GM23248 (cell line): ENCODE measurements around the gene TMEM271. TPM values are rescaled to one million over a fixed set of nuclear protein-coding genes. Genes with fewer than 3 reads are reported as not detected.

Experiments
- DNase-seq: peaks from one replicate; pipeline ENCODE4 v3.0.0-alpha.2; 2015
- H2AFZ ChIP-seq: fragments of 200-600 bp; sonication (generic); 2 replicates; pipeline ENCODE4 v1.6.1; 2016; ENCODE audit warnings: antibody characterized with exemption
- H3F3A ChIP-seq: fragments of 200-600 bp; sonication (generic); 2 replicates; pipeline ENCODE4 v1.6.1; 2016; ENCODE audit warnings: mild to moderate bottlenecking, antibody characterized with exemption, mixed run types; ENCODE audit not compliant: insufficient read depth
- H3K27ac ChIP-seq: fragments of 200-600 bp; sonication (generic); 2 replicates; pipeline ENCODE4 v1.5.1; 2016; ENCODE audit warnings: mild to moderate bottlenecking
- H3K27me3 ChIP-seq: fragments of 200-600 bp; sonication (generic); replicated peaks from 2 replicates; pipeline ENCODE4 v1.6.1; 2016; ENCODE audit warnings: mild to moderate bottlenecking; ENCODE audit not compliant: insufficient read depth
- H3K36me3 ChIP-seq: fragments of 200-600 bp; sonication (generic); 2 replicates; pipeline ENCODE4 v1.6.1; 2016; ENCODE audit warnings: low read depth, mild to moderate bottlenecking
- H3K4me1 ChIP-seq: fragments of 200-600 bp; sonication (generic); 2 replicates; pipeline ENCODE4 v1.6.1; 2016; ENCODE audit warnings: mild to moderate bottlenecking; ENCODE audit not compliant: insufficient read depth
- H3K4me2 ChIP-seq: fragments of 200-600 bp; sonication (generic); one replicate; pipeline ENCODE4 v1.6.1; 2016; ENCODE audit warnings: mild to moderate bottlenecking; ENCODE audit not compliant: unreplicated experiment
- H3K4me3 ChIP-seq: fragments of 200-600 bp; sonication (generic); 2 replicates; pipeline ENCODE4 v1.5.1; 2016; ENCODE audit warnings: mild to moderate bottlenecking
- H3K79me2 ChIP-seq: fragments of 200-600 bp; sonication (generic); 2 replicates; pipeline ENCODE4 v1.6.1; 2016; ENCODE audit warnings: mild to moderate bottlenecking; ENCODE audit not compliant: insufficient read depth
- H3K9ac ChIP-seq: fragments of 200-600 bp; sonication (generic); 2 replicates; pipeline ENCODE4 v1.6.1; 2016; ENCODE audit warnings: mild to moderate bottlenecking
- H3K9me2 ChIP-seq: fragments of 200-600 bp; sonication (generic); 2 replicates; pipeline ENCODE4 v1.6.1; 2016; ENCODE audit warnings: mixed run types, mild to moderate bottlenecking, moderate library complexity; ENCODE audit not compliant: insufficient read depth
- H3K9me3 ChIP-seq: fragments of 200-600 bp; sonication (generic); one replicate; pipeline ENCODE4 v1.6.1; 2017; ENCODE audit warnings: low read depth
- H4K20me1 ChIP-seq: fragments of 200-600 bp; sonication (generic); 2 replicates; pipeline ENCODE4 v1.6.0; 2016; ENCODE audit not compliant: insufficient read depth
- EZH2 ChIP-seq: fragments of 200-600 bp; sonication (generic); IDR thresholded peaks from 2 replicates; pipeline ENCODE4 v1.6.1; 2018; ENCODE audit warnings: antibody characterized with exemption, mild to moderate bottlenecking; ENCODE audit not compliant: insufficient read depth, poor library complexity, severe bottlenecking
- EZH2phosphoT487 ChIP-seq: fragments of 200-600 bp; sonication (generic); IDR thresholded peaks from 2 replicates; pipeline ENCODE4 v1.6.1; 2018; ENCODE audit warnings: antibody characterized with exemption, moderate library complexity, mild to moderate bottlenecking, low read depth; ENCODE audit not compliant: insufficient read depth
- WGBS, 2 experiments: methylation state at CpG; one replicate each; pipeline ENCODE4 v1.1.6; 2015 to 2017; ENCODE audit warnings: low lambda C conversion rate in 2 of 2, low coverage in 1 of 2; ENCODE audit errors: missing lambda C conversion rate in 2 of 2; 5-methylcytosine and 5-hydroxymethylcytosine counted together
- in situ Hi-C: fragments of 300-500 bp; cut with MboI; formaldehyde crosslinking; loops from 2 replicates; pipeline ENCODE4 v1.15.0; 2020
- polyA plus RNA-seq: library from polyadenylated mRNA; unstranded; fragments of >200 nt; fragmentation: Nextera tagmentation; extraction: Ambion mirVana; gene quantifications from 2 replicates; pipeline ENCODE4 v1.2.1, GENCODE V29; 2016
- total RNA-seq: library from RNA; depleted of rRNA; stranded (reverse); fragments of >200 nt; shearing (Covaris generic); gene quantifications from 2 replicates; pipeline ENCODE4 v1.2.3, GENCODE V29; 2014

The TMEM271 gene
- total and polyA plus RNA-seq, 2 experiments from 2014 or later: not detected

DNA sequence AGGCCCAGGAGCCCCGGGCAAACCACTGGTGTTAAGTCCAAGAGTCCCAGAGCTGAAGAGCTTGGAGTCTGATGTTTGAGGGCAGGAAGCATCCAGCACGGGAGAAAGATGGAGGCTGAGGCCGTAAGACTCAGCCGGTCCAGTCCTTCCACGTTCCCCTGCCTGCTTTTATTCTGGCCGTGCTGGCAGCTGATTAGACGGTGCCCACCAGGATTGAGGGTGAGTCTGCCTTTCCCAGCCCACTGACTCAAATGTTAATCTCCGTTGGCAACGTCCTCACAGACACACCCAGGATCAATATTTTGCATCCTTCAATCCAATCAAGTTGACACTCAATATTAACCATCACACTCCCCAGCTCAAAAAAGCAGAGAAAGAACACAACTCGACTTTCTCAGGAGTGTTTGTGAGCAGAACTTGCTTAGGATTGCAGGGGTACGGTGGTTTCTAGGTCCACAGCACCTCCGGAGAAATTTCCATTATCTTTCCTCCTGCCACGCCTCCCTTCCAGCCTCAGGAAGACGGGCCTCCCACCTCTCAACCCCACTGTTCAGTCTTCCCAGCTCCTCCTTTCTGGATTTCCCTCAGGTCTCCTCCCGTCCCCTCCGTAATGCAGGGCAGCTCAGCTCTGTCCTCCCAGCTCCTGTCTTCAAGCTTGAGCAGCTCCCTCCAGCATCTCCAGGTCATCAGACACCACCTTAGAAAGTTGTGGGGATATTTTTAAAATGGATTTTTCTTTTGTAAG lies 13.3 kb upstream of the TMEM271 start:
- no peaks in the 10 kb centered on the region for H3K79me2 ChIP-seq
- TF ChIP-seq EZH2phosphoT487 (no peak), EZH2 (no peak)
- no peak overlapping the region for H3K4me2 ChIP-seq
- no peak overlapping the region for H3K4me3 ChIP-seq
- H2AFZ ChIP-seq: no peak overlapping the region
- 57 to 61% methylated on average over 16 of the region's 16 CpGs for WGBS, 2 experiments
- no peak overlapping the region for H3K27ac ChIP-seq
- no peaks in the 10 kb centered on the region for H4K20me1 ChIP-seq
- no peaks in the 10 kb centered on the region for H3F3A ChIP-seq
- no peaks in the 10 kb centered on the region for H3K36me3 ChIP-seq
- in situ Hi-C loops: no loop called here
- no peaks in the 10 kb centered on the region for H3K9me3 ChIP-seq
- H3K4me1 ChIP-seq: no peaks in the 10 kb centered on the region
- no peak overlapping the region for H3K9ac ChIP-seq
- no peak for DNase-seq
- no peaks in the 10 kb centered on the region for H3K9me2 ChIP-seq
- H3K27me3 ChIP-seq: no peaks in the 10 kb centered on the region

DNA sequence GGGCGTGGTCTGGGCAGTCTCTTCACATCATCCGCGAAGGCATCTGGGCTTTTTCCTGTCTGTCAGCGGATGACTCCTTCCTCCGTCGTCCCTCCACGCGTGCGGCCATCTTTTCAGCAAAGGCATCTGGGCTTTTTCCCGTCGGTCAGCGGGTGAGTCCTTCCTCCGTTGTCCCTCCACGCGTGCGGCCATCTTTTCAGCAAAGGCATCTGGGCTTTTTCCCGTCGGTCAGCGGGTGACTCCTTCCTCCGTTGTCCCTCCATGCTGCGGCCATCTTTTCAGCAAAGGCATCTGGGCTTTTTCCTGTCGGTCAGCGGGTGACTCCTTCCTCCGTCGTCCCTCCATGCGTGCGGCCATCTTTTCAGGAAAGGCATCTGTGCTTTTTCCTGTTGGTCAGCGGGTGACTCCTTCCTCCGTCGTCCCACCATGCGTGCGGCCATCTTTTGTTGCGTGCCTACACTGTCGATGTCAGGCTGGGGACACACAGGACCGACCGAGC lies 12.3 kb upstream of the TMEM271 start:
- WGBS, 2 experiments: 62 to 64% methylated on average over 15 to 36 of the region's 36 CpGs
- Histone ChIP-seq H3K9me2 (no peaks in the 10 kb centered on the region), H3K9ac (no peak overlapping the region), H3K27ac (no peak overlapping the region), H3K4me2 (no peak overlapping the region), H3K79me2 (no peaks in the 10 kb centered on the region), H4K20me1 (no peaks in the 10 kb centered on the region), H3K4me1 (no peaks in the 10 kb centered on the region), H3F3A (no peaks in the 10 kb centered on the region), H2AFZ (no peak overlapping the region), H3K4me3 (no peak overlapping the region), H3K9me3 (peaks cover 5% of the 10 kb centered on the region), H3K36me3 (no peaks in the 10 kb centered on the region), H3K27me3 (0 out of 2 replicates have a peak, but pooled peaks cover 3% of the 10 kb centered on the region)
- TF ChIP-seq EZH2 (no peak), EZH2phosphoT487 (no peak)
- DNase-seq: no peak
- in situ Hi-C loops: no loop called here

DNA sequence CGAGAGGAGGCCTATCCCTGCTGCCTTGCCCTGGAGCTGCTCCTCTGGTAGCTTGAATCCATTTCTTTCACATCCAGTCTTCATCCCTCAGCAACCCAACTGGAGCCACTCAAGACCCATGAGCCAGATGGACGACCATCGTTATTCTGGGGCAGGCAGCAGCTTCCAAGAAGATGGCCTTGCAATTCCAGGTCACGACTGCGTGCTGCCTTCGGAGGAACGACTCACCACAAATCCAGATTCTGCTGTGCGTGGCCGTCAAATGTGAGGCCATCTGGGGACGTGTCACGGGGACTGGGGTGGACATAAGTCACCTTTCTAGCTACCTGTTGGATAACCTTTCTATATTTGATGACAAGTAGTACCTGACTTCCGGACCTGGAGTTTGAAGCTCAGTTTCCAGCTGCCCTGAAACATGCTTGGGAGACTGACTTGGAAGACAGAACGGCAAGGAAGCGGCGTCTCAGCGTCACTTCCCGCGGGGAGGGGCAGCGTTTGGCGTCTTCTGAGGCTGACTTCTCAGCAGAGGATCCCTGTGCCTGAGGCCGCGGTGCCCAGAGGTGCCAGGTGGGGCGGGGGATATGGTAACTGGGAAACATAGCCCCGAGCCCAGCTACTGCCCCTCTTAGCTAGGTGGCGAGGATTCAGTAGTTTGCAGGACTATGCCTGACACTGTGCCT lies 11.7 kb upstream of the TMEM271 start:
- no peak for DNase-seq
- H3K4me1 ChIP-seq: no peaks in the 10 kb centered on the region
- H3K36me3 ChIP-seq: no peaks in the 10 kb centered on the region
- no peak overlapping the region for H3K4me2 ChIP-seq
- H4K20me1 ChIP-seq: no peaks in the 10 kb centered on the region
- H3K4me3 ChIP-seq: no peak overlapping the region
- 0 out of 2 replicates have a peak, but pooled peaks cover 3% of the 10 kb centered on the region for H3K27me3 ChIP-seq
- H3K9me2 ChIP-seq: no peaks in the 10 kb centered on the region
- H2AFZ ChIP-seq: no peak overlapping the region
- in situ Hi-C loops: no loop called here
- 47 to 48% methylated on average over 25 of the region's 25 CpGs for WGBS, 2 experiments
- H3K9ac ChIP-seq: no peak overlapping the region
- no peaks in the 10 kb centered on the region for H3K79me2 ChIP-seq
- no peak for TF ChIP-seq EZH2phosphoT487
- no peak for TF ChIP-seq EZH2
- no peak overlapping the region for H3K27ac ChIP-seq
- H3K9me3 ChIP-seq: peaks cover 5% of the 10 kb centered on the region
- no peaks in the 10 kb centered on the region for H3F3A ChIP-seq

DNA sequence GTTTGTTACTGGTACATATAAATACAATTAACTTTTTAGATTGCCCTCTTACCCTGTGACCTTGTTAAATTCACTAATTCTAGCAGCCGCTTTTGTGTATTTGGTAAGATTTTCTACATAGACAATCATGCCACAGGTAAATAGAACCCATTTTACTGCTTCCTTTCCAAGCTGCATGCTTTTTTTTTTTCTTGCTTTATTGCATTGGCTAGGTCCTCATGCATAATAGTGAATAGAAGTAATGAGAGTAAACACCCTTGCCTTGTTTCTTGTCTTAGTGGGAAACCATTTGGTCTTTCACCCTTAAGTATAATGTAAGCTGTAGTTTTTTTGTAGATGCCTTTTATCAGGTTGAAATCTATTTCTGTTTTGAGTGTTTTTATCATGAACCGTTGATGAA lies 7.7 kb upstream of the TMEM271 start:
- H3K27ac ChIP-seq: no peak overlapping the region
- no peaks in the 10 kb centered on the region for H3F3A ChIP-seq
- H3K4me1 ChIP-seq: no peaks in the 10 kb centered on the region
- H3K9me2 ChIP-seq: no peaks in the 10 kb centered on the region
- DNase-seq: no peak
- H4K20me1 ChIP-seq: no peaks in the 10 kb centered on the region
- whole genome bisulfite sequencing, 2 experiments: 25 to 26% methylated on average over 2 of the region's 2 CpGs
- H2AFZ ChIP-seq: no peak overlapping the region
- H3K9ac ChIP-seq: no peak overlapping the region
- H3K9me3 ChIP-seq: peaks cover 5% of the 10 kb centered on the region
- H3K79me2 ChIP-seq: no peaks in the 10 kb centered on the region
- TF ChIP-seq EZH2 (no peak), EZH2phosphoT487 (no peak)
- in situ Hi-C loops: no loop called here
- H3K36me3 ChIP-seq: no peaks in the 10 kb centered on the region
- H3K27me3 ChIP-seq: peaks cover 29% of the 10 kb centered on the region
- no peak overlapping the region for H3K4me2 ChIP-seq
- no peak overlapping the region for H3K4me3 ChIP-seq
